Measurements from ENCODE around the gene SYTL2.
"Not testable (repeated sequence)": the region's sequence is repeated elsewhere in the genome, so short reads cannot be mapped to it uniquely, and the experiment has no call there.

The SYTL2 gene

GRCh38 chr11:85784480-85785265 lies 26.3 kb downstream of the SYTL2 start:
- Histone ChIP-seq H3K4me1 (ENCODE audit: insufficient read depth, low read length, poor library complexity, severe bottlenecking) (peaks cover 8% of the 10 kb centered on the region), H4K20me1 (ENCODE audit: insufficient read depth, low read length, poor library complexity, severe bottlenecking) (no peaks in the 10 kb centered on the region), H3K36me3 (ENCODE audit: insufficient read depth, low read length) (no peaks in the 10 kb centered on the region), H3K79me2 (ENCODE audit: insufficient read depth, low read length) (no peaks in the 10 kb centered on the region), H3K27me3 (ENCODE audit: insufficient read depth, low read length, poor library complexity, severe bottlenecking) (peaks cover 5% of the 10 kb centered on the region), H2AFZ (ENCODE audit: low read length) (no peak overlapping the region), H3K9me3 (ENCODE audit: insufficient read depth, low read depth, low read length) (no peaks in the 10 kb centered on the region), H3K9ac (ENCODE audit: low read depth, low read length, poor library complexity, severe bottlenecking) (no peak overlapping the region), H3K4me2 (ENCODE audit: low read depth, low read length, poor library complexity, severe bottlenecking) (no peak overlapping the region), H3F3A (ENCODE audit: low read depth) (no peaks in the 10 kb centered on the region), H3K4me3 (ENCODE audit: low read length, poor library complexity, severe bottlenecking) (no peak overlapping the region), H3K9me2 (replicated peaks; ENCODE audit: low read depth, low read length) (no peaks in the 10 kb centered on the region)
- no peak for TF ChIP-seq EZH2phosphoT487 (IDR thresholded peaks at IDR 0.05; ENCODE audit: borderline replicate concordance)
- TF ChIP-seq, protein P1, sequence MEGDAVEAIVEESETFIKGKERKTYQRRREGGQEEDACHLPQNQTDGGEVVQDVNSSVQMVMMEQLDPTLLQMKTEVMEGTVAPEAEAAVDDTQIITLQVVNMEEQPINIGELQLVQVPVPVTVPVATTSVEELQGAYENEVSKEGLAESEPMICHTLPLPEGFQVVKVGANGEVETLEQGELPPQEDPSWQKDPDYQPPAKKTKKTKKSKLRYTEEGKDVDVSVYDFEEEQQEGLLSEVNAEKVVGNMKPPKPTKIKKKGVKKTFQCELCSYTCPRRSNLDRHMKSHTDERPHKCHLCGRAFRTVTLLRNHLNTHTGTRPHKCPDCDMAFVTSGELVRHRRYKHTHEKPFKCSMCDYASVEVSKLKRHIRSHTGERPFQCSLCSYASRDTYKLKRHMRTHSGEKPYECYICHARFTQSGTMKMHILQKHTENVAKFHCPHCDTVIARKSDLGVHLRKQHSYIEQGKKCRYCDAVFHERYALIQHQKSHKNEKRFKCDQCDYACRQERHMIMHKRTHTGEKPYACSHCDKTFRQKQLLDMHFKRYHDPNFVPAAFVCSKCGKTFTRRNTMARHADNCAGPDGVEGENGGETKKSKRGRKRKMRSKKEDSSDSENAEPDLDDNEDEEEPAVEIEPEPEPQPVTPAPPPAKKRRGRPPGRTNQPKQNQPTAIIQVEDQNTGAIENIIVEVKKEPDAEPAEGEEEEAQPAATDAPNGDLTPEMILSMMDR (conservative IDR thresholded peaks at IDR 0.05; ENCODE audit: low read length), result no peak

- Histone ChIP-seq H3K9ac (ENCODE audit: low read depth, low read length, poor library complexity, severe bottlenecking) (no peak overlapping the region), H4K20me1 (ENCODE audit: insufficient read depth, low read length, poor library complexity, severe bottlenecking) (no peaks in the 10 kb centered on the region), H3K4me3 (ENCODE audit: low read length, poor library complexity, severe bottlenecking) (no peak overlapping the region), H3F3A (ENCODE audit: low read depth) (no peaks in the 10 kb centered on the region), H3K36me3 (ENCODE audit: insufficient read depth, low read length) (no peaks in the 10 kb centered on the region), H3K79me2 (ENCODE audit: insufficient read depth, low read length) (no peaks in the 10 kb centered on the region), H2AFZ (ENCODE audit: low read length) (no peak overlapping the region), H3K27me3 (ENCODE audit: insufficient read depth, low read length, poor library complexity, severe bottlenecking) (peaks cover 5% of the 10 kb centered on the region), H3K4me2 (ENCODE audit: low read depth, low read length, poor library complexity, severe bottlenecking) (no peak overlapping the region), H3K9me2 (replicated peaks; ENCODE audit: low read depth, low read length) (no peaks in the 10 kb centered on the region), H3K4me1 (ENCODE audit: insufficient read depth, low read length, poor library complexity, severe bottlenecking) (peaks cover 8% of the 10 kb centered on the region), H3K9me3 (ENCODE audit: insufficient read depth, low read depth, low read length) (no peaks in the 10 kb centered on the region)
- TF ChIP-seq EZH2phosphoT487 (IDR thresholded peaks at IDR 0.05; ENCODE audit: borderline replicate concordance), result no peak
- TF ChIP-seq, protein P1 (conservative IDR thresholded peaks at IDR 0.05; ENCODE audit: low read length), result no peak
Observed at GRCh38 chr11:85783758-85784157, 27.2 kb downstream of the SYTL2 start.

GRCh38 chr11:85780780-85781517 lies 30.0 kb downstream of the SYTL2 start:
- H2AFZ ChIP-seq (ENCODE audit: low read length); H3K79me2 ChIP-seq (ENCODE audit: insufficient read depth, low read length); H4K20me1 ChIP-seq (ENCODE audit: insufficient read depth, low read length, poor library complexity, severe bottlenecking); H3K36me3 ChIP-seq (ENCODE audit: insufficient read depth, low read length); H3K9me3 ChIP-seq (ENCODE audit: insufficient read depth, low read depth, low read length); H3K4me1 ChIP-seq (ENCODE audit: insufficient read depth, low read length, poor library complexity, severe bottlenecking); H3K27me3 ChIP-seq (ENCODE audit: insufficient read depth, low read length, poor library complexity, severe bottlenecking); H3K9me2 ChIP-seq (replicated peaks; ENCODE audit: low read depth, low read length); H3K4me3 ChIP-seq (ENCODE audit: low read length, poor library complexity, severe bottlenecking); H3K4me2 ChIP-seq (ENCODE audit: low read depth, low read length, poor library complexity, severe bottlenecking); H3F3A ChIP-seq (ENCODE audit: low read depth); H3K9ac ChIP-seq (ENCODE audit: low read depth, low read length, poor library complexity, severe bottlenecking): not testable (repeated sequence)
